GM19239 (cell line): ENCODE measurements around the gene LIX1L.
A peak's percentile ranks its signal among the peaks of the same experiment; 100 is the strongest.

Experiments used
- DNase-seq: peaks from one replicate; pipeline ENCODE4 v3.0.0; 2011; ENCODE audit warnings: low spot score; ENCODE audit not compliant: insufficient read length
- FAIRE-seq: peaks from 2 replicates; lab custom pipeline; 2011; peaks lifted over from hg19 to GRCh38; lab: Jason Lieb, UNC

Gene LIX1L

DNA sequence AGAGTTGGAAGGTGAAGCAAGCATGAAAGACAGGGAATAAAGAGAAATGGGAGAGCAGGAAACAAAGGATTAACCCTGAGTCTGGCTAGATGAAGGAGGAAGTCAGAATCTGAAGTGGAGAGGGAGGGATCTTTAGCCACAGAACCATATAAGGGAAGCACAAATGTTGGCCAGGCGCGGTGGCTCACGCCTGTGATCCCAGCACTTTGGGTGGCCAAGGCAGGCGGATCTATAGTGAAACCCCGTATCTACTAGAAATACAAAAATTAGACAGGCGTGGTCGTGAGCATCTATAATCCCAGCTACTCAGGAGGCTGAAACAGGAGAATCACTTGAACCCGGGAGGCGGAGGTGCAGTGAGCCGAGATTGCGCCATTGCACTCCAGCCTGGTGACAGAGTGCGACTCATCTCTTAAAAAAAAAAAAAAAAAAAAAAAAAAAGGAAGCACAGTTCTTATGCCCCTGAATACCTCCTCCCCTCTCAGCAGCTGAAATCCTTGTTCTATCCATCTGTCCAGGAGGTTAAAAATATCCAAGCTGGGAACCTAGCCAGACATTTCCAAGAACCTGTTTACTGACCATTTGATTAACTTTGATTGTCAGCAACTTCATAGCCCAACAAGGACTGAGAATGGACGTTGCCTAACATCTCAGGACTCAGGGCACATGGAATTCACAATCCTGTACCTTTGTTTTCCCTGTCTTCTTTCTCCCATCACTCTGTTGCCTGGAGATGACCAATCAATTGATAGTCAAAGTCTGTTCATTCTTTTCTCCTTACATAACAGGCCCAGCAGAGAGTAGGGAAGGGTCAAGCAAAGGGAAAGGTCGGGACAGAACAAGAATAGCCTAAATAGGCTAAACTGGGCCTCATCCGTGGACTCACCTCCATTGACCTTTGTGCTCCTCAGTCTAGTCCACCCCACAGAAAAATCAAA lies 28.0 kb upstream of the LIX1L start:
- FAIRE-seq, result no peak

DNA sequence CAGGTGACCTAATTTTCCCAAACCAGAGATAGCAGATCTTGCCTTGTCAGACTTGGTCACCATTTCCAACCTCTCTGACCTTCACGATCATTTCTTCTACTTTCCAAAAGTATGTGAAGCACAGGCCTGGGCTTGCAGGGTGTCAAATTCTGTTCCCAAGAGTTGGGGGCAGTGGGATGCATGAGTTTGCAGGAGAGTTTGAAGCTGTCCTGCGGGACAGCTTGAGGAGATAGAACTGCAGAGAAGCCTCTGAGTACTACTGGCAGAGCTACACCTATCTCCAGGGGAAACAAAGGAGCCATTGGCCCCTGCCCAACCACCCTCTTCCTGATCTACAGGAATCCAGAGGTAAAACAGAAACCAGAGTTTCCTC lies 27.3 kb upstream of the LIX1L start:
- DNase-seq, result no peak
- no peak for FAIRE-seq

More for the DNA sequence above, 28.0 kb upstream of the LIX1L start:
- DNase-seq, result no peak

DNA sequence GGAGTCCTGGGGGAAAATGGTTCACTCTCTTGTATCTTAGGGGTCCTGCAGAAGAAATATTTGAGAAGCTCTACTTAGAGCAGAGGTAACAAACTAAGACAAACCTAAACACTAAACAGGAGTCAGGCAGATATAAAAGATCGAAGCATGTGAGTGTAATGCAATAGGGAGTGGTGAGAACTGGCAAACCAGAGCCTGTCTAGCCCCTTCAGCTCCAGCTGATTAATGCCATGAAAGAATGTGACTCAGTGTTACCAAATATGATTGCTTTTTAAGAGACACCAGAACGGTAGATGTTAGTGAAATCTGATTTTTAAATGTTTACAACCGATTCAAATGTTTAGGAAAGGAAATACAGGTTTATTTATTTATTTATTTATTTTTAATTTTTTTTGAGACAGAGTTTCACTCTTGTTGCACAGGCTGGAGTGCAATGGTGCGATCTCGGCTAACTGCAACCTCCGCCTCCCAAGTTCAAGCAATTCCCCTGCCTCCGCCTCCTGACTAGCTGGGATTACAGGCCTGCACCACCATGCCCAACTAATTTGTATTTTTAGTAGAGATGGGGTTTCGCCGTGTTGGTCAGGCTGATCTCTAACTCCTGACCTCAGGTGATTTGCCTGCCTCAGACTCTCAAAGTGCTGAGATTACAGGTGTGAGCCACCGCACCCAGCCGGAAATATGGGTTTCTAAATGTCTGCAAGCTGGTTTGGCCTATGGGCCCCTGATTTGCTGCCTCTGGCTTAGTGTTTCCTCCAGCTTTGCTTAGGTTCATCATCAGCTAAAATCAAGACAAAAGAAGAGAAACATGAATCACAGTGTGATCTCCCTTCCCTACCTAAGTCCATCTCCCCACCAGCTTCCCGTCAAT lies 26.4 kb upstream of the LIX1L start:
- no peak for DNase-seq
- FAIRE-seq, result no peak

DNA sequence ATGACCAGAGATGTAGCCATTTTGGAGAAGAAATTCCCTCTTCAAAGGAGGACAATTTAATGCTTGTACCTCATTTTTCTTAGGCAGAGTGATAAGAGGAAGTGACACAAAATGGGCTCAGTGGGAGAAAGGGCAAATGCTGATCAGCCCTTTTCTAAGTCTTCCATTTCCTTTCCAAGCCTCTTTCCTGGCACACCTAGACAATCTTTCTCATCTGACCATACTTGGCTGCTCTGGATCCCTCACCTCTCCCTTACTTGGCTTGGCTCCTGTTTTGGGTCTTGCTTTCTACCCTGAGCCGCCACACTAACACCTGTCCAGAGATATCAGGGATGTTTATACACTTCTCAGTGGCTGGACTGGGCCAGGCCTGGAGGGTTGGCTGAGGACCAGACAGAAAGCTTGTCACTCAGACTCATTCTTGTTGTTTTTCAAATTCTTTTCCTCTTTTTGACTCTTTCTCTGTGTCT lies 25.4 kb upstream of the LIX1L start:
- DNase-seq (no peak), FAIRE-seq (no peak)

DNA sequence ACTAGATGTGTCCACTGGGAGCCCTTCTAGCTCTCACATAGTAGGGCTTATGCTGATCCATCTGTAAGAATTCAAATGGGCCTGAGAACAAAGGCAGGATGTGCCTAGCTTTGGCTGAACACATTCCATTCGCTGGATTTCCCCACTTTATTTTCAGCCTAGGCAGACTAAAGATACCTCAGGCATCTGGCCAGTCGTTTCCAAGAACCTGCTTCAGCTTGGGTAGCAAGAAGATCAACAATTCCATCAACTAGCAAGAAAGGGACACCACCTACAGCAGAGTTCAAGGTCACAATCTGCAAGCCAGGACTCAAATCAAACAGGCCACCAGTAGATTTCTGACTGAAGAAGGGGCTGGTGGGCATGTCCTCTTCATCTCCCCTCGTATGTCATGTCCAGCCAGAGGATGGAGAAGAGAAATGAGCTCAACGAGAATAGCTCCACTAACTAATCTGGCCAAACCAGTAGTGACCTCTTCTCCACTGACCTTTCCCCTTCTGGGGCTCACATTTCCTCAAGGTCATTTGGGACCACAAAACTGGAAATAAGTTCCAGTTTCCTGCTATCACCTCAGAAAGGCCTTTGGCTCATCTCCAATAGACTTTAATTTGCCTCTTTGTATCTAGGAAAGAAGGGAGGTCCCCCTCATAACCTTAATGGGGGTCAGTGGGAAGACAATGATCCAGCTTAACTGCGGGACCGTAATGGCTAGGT lies 24.4 kb upstream of the LIX1L start:
- FAIRE-seq (no peak), DNase-seq (no peak)

DNA sequence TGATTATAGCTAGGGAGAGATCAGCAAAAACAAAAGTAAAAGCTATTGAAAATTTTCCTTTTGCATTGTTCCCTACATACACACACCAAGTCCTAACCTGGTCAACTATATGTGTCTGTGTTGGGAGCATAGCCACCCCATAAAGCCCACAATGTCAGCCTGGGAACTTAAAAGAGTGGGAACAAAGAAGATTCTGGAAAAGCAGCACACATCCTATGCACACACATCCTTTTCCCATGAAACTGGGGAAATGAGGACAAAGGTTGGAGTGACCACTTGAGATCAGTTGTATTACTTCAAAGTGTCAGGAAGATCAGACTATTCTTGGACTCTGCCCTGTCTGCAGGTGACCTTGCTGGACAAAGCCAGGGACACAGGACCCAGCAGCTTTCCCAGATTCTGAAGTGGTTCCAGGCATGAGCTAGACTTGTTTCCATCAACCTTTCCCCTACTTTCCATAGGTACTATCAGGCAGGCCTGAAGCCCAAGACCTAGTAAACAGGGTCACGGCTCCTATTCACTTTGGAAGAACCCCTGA lies 22.7 kb upstream of the LIX1L start:
- FAIRE-seq (no peak), DNase-seq (no peak)

DNA sequence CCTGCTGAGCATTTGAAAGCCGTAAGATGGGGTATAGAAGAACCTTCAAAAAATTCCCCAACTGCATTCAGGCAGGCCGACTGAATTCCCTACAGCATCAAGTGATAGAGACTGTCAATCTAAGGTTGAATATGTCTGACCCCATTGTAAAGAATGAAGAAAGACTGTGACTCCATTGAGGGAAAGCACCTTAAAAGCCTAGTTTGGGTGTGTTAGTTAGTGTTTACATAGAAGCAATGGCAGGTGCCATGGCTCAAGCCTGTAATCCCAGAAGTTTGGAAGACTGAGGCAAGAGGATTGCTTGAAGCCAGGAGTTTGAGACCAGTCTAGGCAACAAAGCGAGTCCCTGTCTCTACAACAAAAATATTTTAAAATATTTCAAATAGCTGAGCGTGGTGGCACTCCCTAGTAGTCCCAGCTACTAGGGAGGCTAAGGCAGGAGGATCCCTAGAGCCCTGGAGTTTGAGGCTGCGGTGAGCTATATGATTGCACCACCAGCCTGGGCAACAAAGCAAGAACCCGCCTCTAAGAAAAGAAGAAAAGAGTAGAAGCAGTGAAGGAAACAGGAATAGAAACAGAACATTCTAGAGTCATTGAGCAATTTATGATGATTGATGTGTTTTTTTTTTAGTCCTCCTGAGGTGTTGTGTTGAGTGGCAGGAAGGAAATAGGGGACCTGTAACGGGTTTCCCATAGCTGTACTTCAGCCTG lies 22.1 kb upstream of the LIX1L start:
- FAIRE-seq (peak; percentile 44), DNase-seq (no peak)

DNA sequence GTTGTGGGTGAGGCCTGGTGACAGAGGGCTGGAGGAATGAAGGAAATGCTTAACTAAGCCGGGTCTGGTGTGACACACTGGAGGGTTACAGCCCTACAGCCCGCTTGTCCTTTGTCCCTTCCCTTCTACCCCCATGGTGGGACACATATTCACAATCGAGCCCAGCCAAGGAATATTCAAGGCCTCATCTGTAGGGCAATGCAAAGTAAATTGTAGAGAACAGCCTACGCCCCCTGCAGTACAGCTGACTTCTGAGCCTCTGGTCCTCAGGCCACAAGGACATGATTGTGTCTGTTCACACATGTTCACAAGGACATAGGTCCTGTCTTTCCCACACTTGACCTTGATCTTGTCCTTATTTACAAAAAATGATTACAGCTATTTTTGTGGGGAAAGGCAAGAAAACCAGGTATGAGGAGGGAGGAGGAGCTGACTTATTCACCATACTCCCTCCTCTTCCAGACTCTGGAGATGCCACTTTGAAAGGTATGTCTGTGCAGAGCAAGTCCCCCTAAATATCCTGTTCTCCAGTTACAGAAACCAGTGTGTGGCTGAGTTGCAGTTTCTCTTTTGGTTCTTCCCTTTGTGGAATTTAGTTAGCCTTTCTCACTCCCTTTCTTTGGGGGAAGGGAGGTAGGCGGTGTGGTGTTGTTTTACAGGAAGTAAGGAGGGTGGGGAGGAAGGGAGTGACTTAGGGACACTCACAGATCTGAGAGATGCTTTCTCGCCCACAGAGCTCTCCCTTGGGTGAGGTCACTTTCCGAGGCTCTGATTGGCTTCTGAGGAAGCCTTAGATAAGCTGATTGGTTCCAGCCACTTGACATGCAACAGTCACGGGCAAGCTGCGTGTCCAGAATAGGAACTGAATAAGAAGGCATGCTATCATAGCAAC lies 21.3 kb upstream of the LIX1L start:
- peak; percentile 78 for DNase-seq
- FAIRE-seq, result peak; percentile 97

DNA sequence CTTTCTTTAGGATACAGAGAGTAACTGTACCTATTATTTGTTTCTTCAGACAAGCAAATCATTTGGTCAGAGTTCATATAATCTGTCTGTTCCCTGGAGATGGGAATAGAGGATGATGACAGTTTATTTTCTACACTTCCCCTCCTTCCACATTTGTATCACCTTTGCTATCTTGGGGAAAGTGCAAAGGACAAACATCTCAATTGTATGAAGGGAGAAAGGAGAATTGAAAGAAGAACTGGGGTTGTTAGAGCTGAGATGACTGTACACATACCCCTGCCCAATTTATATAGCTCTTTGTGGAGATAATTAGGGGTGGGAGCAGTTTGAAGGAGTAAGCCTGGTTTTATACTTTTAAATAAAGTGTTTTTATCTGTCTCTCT lies 20.6 kb upstream of the LIX1L start:
- no peak for FAIRE-seq

DNA sequence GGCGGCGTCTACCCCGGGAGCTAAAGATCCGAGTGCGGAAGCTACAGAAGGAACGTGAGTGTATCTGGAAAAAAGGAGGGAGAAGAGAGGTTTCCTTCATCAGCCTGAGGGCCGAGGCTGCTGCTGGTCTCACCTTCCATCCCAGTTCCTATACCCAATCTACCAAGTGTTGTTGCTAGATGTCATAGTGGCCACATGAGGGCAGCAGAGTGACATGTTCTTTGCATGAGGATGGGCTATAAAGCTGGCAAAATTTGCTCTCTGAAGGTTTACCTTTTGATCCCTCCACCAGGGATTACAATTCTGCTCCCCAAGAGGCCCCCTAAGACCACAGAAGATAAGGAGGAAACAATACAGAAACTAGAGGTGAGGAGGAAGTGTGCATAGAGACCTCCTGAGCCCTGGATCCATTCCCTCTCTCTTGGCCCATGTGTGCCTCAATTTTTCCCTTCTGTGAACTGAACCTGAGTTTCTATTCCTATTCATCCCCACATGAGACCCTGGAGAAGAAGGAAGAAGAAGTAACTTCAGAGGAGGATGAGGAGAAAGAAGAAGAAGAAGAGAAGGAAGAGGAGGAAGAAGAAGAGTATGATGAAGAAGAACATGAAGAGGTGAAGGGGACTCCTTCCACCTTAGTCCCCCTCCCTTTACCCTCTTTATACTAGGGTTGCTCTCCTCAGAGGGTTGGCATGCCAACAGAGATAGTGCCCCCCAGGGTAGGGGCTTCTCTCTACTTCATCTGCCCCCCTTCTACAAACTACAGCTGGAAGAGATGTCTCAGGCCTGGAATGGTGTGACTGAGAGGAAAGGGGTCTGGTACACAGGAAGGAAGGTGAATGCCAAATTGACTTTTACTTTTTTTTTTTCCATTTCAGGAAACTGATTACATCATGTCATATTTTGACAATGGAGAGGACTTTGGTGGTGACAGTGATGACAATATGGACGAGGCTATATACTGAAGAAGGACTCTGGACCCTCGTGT lies 20.0 kb upstream of the LIX1L start:
- FAIRE-seq (peak; percentile 65), DNase-seq (peak; percentile 69)

More for the DNA sequence above, 20.6 kb upstream of the LIX1L start:
- no peak for DNase-seq

DNA sequence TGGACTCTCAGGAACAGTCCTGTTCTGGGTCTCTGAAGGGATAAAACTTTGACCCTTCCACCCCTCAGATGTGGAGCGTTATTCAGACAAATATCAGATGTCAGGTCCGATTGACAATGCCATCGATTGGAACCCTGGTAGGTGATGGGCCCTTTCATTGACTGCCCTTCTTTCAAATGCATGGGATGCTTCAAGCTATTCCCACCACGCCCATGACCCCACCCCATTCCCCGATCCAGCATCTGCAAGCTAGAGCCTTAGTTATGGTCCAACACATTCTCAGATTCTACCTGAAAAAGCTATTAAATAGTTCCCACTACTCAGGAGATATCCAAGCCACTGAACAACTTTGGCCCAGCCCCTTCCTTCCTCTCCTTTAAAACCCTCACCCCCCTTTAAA lies 19.2 kb upstream of the LIX1L start:
- FAIRE-seq (no peak), DNase-seq (no peak)

DNA sequence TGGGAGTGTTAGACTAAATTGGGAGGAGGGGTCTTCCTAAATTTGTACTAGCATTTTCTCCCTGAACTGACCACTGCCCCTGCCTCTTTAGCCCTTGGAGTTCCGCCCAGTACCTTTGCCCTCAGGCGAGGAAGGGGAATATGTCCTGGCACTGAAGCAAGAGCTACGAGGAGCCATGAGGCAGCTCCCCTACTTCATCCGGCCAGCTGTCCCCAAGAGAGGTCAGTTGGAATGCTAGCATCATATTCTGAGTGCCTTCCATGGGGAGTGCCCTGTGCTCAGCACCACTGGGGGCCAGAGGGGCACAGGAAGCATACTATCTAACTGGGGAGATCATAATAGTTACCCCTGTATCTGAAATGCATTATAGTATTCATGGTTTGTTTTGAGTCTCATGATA lies 17.4 kb upstream of the LIX1L start:
- DNase-seq (no peak), FAIRE-seq (no peak)

DNA sequence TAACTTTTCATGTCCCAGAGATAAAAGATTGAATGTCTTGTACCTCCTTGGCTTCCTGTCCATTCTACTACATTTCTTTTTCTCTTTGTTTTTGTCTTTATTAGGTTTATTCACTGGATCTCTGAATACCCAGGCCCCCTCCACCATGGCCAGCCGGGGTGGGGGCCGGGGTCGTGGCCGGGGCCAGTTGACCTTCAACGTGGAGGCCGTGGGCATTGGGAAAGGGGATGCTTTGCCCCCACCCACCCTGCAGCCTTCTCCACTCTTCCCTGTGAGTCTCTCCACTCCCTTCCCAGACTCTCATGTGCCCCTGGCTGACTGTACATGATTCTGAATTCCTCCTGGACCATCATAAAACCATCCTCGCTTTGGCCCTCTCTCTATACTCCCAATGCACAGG lies 16.9 kb upstream of the LIX1L start:
- no peak for DNase-seq
- no peak for FAIRE-seq

DNA sequence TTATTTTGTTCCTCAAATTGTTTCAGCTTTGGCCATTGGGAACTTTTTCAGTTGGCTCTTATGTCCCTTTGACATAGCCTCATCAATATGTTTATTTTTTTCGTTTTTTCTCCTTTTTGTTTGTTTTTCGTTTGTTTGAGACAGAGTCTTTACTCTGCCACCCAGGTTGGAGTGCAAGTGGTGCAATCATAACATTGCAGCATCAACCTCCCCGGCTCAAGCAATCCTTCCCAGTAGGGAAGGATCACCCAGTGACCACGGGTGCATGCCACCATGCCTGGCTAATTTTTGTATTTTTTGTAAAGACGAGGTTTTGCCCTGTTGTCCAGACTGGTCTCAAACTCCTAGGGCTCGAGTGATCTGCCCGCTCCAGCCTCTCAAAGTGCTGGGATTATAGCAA lies 14.8 kb upstream of the LIX1L start:
- FAIRE-seq, result no peak
- no peak for DNase-seq

DNA sequence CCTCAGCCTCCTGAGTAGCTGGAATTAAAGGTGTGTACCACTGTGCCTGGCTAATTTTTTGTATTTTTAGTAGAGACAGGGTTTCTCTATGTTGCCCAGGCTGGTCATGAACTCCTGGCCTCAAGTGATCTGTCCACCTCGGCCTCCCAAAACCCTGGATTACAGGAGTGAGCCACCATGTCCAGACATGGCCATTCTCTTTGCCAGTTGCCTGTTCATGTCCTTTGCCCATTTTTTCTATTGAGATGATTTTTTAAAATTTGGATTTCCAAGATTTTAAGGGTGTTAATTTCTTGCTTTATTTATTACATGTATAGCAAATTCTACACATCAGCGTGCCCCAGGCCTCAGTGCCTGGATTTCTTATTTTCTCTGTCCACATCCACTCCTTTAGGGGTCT lies 9.5 kb upstream of the LIX1L start:
- no peak for DNase-seq
- FAIRE-seq, result no peak

DNA sequence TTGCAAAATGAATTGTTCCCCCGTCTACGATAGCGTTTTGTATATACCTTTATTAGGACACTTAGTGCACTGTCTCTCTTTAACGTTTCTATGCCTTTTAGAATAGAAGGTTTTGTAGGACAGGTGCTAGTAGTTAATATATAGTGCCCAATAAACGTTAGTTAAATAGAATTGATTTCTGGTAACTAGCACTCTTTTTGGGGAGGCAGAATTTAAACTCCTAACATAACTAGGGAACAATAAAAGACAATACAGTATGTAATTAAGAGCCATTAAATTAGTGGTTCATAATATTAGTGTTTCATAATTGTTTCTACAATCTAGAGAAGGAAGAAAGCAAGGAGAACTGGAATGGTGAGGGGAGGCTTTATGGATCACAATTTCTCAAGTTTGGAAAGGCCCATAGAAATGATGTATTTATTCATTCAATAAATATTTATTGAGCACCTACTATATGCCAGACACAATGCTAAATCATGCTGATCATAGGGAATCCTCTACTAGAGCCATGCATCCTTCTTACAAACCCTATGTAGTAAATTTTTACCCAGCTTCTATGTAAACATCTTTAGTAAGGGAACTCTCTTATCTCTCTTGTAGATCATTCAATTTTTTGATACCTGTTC lies 7.4 kb upstream of the LIX1L start:
- FAIRE-seq, result no peak
- no peak for DNase-seq
